ENCODE measurements around the gene CLTB.

GRCh38 chr5:176420972-176421544 is 4.7 kb upstream of the CLTB start:
- TF ChIP-seq POLR2A (IDR thresholded peaks at IDR 0.05) (no peak), CTCF (IDR thresholded peaks at IDR 0.05 in 4 of 5, conservative IDR thresholded peaks at IDR 0.05 in 1 of 5) (no peak)

All from gastrocnemius medialis (tissue), 4 donors.